Activated CD4-positive, alpha-beta T cell treated with anti-CD3 and anti-CD28 coated beads, Interleukin-2, amount 10 ng/mL, durations not matched to agents 24 days and 14 days (primary cell): ENCODE results near the gene SEC31A. TPM values are rescaled to one million over a fixed set of nuclear protein-coding genes. Genes with fewer than 3 reads are reported as not detected.

Experiments used
- DNase-seq: peaks from one replicate; pipeline ENCODE4 v3.0.0; 2022
- H3K27ac Mint-ChIP-seq: one replicate; pipeline ENCODE4 v1.8.0; 2022; ENCODE audit warnings: mild to moderate bottlenecking, mixed read lengths
- H3K27me3 Mint-ChIP-seq: one replicate; pipeline ENCODE4 v1.8.0; 2022; ENCODE audit warnings: mixed read lengths
- H3K36me3 Mint-ChIP-seq: one replicate; pipeline ENCODE4 v1.8.0; 2022; ENCODE audit warnings: low read depth, mild to moderate bottlenecking, mixed read lengths
- H3K4me1 Mint-ChIP-seq: one replicate; pipeline ENCODE4 v1.8.0; 2021; ENCODE audit warnings: mixed read lengths
- H3K4me3 Mint-ChIP-seq: one replicate; pipeline ENCODE4 v1.8.0; 2022; ENCODE audit warnings: mild to moderate bottlenecking, moderate library complexity, mixed read lengths
- H3K9me3 Mint-ChIP-seq: one replicate; pipeline ENCODE4 v1.8.0; 2021; ENCODE audit warnings: mixed read lengths
- intact Hi-C: fragments of 100-400 bp; cut with micrococcal nuclease; formaldehyde crosslinking; loops from one replicate; pipeline ENCODE4 v1.15.1; 2023
- total RNA-seq: library from RNA; stranded (reverse); gene quantifications from 2 replicates; pipeline ENCODE4 v1.2.3, GENCODE V29; 2022

Gene SEC31A
- total RNA-seq, 1 donor from 2014 or later = 125 TPM

DNA sequence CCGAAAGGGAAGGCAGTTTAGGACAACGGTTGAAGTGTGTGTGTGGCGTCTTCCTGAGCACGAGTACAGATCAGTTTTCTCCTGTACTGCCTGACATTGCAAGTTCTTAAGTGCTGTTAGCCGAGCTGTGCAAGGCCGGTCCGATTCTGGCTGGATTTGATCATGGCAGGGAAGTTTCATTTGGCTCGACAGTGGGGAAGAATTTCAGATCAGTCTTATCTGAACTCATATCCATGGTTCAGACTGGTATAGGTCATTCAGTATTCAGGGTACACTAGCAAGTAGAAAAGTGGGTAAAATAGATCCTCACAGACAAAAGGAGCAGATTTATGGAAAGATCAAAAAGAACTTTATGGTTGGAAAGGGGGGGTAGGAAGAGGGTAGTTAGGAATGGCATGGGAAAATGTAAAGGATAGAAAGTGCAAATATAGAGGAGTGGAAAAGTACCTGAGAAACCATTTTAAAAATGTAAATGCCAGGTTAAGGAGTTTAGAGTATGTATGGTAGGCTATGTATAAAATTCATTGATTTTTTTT lies 10.3 kb upstream of the SEC31A start:
- Mint-ChIP-seq H3K36me3 (peaks cover 27% of the 10 kb centered on the region), H3K4me1 (peaks cover 32% of the 10 kb centered on the region)

GRCh38 chr4:82900411-82901182 lies 9.6 kb upstream of the SEC31A start, which contains the start of gene THAP9:
TSS of gene THAP9 (plus strand) at chr4:82900735. CDS start at chr4:82900803, 68 bp downstream.
- Mint-ChIP-seq H3K36me3 (peaks cover 27% of the 10 kb centered on the region), H3K27me3 (peaks cover 2% of the 10 kb centered on the region), H3K9me3 (no peaks in the 10 kb centered on the region), H3K4me1 (peaks cover 29% of the 10 kb centered on the region), H3K4me3 (no peak within 1 kb of the TSS), H3K27ac (no peak within 1 kb of the TSS)
- intact Hi-C loops = loop anchor here (1.0 to 5.0 kb wide), 11 partner anchors 9 to 584 kb away; partner anchors contain the start of genes ABRAXAS1, COPS4, COQ2 and LIN54
- peak; percentile 99 for DNase-seq

More for the DNA sequence above, 10.3 kb upstream of the SEC31A start:
- H3K9me3 Mint-ChIP-seq = no peaks in the 10 kb centered on the region
- no peak overlapping the region for H3K4me3 Mint-ChIP-seq
- H3K27ac Mint-ChIP-seq = no peak overlapping the region
- H3K27me3 Mint-ChIP-seq = peaks cover 2% of the 10 kb centered on the region
- intact Hi-C loops = loop anchor here (2.0 to 5.0 kb wide), 6 partner anchors 210 to 584 kb away; partner anchors contain the start of genes ABRAXAS1 and COQ2
- DNase-seq = no peak

GRCh38 chr4:82900066-82900410 lies 9.1 kb upstream of the SEC31A start:
- H3K4me3 Mint-ChIP-seq = no peak overlapping the region
- DNase-seq = no peak
- H3K9me3 Mint-ChIP-seq = no peaks in the 10 kb centered on the region
- H3K27ac Mint-ChIP-seq = no peak overlapping the region
- H3K27me3 Mint-ChIP-seq = no peaks in the 10 kb centered on the region
- intact Hi-C loops = loop anchor here (1.0 to 5.0 kb wide), 11 partner anchors 9 to 585 kb away; partner anchors contain the start of genes ABRAXAS1, COPS4, COQ2 and LIN54
- peaks cover 27% of the 10 kb centered on the region for H3K4me1 Mint-ChIP-seq
- peaks cover 29% of the 10 kb centered on the region for H3K36me3 Mint-ChIP-seq

- intact Hi-C loops = loop anchor here (1.0 to 5.0 kb wide), 11 partner anchors 8 to 585 kb away; partner anchors contain the start of genes ABRAXAS1, COPS4, COQ2 and LIN54
- Mint-ChIP-seq H3K9me3 (no peaks in the 10 kb centered on the region), H3K36me3 (peaks cover 31% of the 10 kb centered on the region), H3K27me3 (no peaks in the 10 kb centered on the region), H3K4me1 (peaks cover 28% of the 10 kb centered on the region), H3K4me3 (no peak overlapping the region), H3K27ac (no peak overlapping the region)
- no peak for DNase-seq
Observed at GRCh38 chr4:82899374-82900065, 8.6 kb upstream of the SEC31A start.

DNA sequence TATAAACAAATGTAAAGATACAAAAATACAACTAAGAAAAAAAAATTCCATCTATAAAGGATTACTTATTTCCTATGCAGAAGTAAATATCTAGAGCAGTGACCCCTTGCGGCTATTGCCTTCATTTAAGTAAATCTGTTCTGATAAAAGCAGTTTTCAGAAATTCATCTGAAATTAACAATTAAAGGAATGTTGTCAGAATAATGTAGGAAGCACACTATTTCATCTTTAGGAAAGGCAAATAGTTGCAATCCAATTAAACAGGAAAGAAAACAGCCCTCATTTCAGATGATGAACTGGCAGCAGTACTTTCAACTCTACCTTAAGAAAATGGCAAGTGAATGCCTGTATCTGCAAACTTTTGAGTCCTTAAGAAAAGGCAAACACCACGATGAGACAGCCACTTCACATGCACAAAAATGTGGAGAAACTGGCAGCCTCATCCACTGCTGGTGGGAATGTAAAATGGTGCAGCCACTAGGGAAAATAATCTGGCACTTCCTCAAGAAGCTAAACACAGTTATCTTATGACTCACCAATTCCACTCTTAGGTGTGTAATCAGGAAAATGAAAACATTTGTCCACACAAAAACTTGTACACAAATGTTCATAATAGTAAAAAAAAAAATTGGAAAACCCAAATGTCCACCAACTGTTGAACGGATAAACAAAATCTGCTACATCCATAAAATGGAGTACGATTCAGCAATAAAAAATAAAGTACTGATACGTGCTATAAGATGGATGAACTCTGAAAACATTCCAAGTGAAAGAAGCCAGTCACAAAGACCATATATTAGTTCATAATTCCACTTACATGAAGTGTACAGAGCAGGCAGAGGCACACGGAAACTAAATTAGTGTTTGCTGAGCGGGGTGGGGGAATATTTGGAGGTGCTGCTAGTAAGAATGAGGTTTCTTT lies 7.6 kb upstream of the SEC31A start:
- no peak overlapping the region for H3K4me3 Mint-ChIP-seq
- H3K9me3 Mint-ChIP-seq = no peaks in the 10 kb centered on the region
- H3K36me3 Mint-ChIP-seq = peaks cover 38% of the 10 kb centered on the region
- no peak for DNase-seq
- H3K27me3 Mint-ChIP-seq = no peaks in the 10 kb centered on the region
- no peak overlapping the region for H3K27ac Mint-ChIP-seq
- intact Hi-C loops = loop anchor here (1.0 kb wide), 1 partner anchor 46 kb away; no protein-coding TSS in a partner anchor
- peaks cover 28% of the 10 kb centered on the region for H3K4me1 Mint-ChIP-seq

DNA sequence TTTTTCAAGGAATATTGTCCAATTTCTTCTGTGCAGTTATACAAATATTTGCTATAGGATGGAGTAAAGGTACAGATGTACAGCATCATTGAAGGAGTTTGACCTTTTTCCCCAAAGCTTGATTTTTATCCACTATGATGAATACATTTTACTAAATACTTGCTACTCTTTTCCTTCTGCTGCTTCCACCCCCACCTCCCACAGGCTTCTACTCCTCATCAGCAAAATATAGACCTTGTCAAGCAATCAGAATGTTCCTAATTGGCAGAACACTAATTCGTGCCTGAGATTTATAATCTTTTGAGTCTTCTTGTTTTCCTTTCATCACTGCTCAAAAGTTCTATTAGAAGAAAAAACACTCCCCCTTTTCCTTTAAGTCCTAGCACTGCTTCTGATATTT lies 5.8 kb upstream of the SEC31A start:
- no peaks in the 10 kb centered on the region for H3K27me3 Mint-ChIP-seq
- intact Hi-C loops = no loop called here
- no peak overlapping the region for H3K27ac Mint-ChIP-seq
- H3K36me3 Mint-ChIP-seq = peaks cover 45% of the 10 kb centered on the region
- peak overlapping the region; percentile 13 for H3K4me3 Mint-ChIP-seq
- no peak for DNase-seq
- H3K9me3 Mint-ChIP-seq = no peaks in the 10 kb centered on the region
- peaks cover 31% of the 10 kb centered on the region for H3K4me1 Mint-ChIP-seq

GRCh38 chr4:82893942-82894341 lies 3.0 kb upstream of the SEC31A start:
- no peak for DNase-seq
- Mint-ChIP-seq H3K27ac (no peak overlapping the region), H3K9me3 (no peaks in the 10 kb centered on the region), H3K4me1 (peaks cover 40% of the 10 kb centered on the region), H3K27me3 (no peaks in the 10 kb centered on the region), H3K36me3 (peaks cover 46% of the 10 kb centered on the region), H3K4me3 (no peak overlapping the region)
- intact Hi-C loops = no loop called here

DNA sequence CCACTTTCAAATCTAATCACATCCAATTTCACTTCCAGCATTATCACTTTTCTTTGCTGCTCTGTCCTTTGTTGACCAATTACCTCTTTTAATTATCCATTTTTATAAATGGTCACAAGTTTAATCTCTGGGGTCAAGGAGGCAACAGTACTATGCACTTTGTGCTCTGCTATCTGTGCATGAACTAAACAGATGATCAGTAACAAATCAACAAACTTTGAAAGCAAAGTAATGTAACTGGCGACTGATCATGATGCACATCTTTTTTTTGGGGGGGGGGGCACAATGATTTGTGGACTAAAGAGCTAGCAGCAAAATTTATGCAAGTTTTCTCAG lies 1.5 kb upstream of the SEC31A start:
- intact Hi-C loops = no loop called here
- H3K4me3 Mint-ChIP-seq = peak overlapping the region; percentile 88
- H3K9me3 Mint-ChIP-seq = no peaks in the 10 kb centered on the region
- H3K27me3 Mint-ChIP-seq = no peaks in the 10 kb centered on the region
- no peak for DNase-seq
- H3K36me3 Mint-ChIP-seq = peaks cover 34% of the 10 kb centered on the region
- H3K27ac Mint-ChIP-seq = peak overlapping the region; percentile 36
- H3K4me1 Mint-ChIP-seq = peaks cover 39% of the 10 kb centered on the region

DNA sequence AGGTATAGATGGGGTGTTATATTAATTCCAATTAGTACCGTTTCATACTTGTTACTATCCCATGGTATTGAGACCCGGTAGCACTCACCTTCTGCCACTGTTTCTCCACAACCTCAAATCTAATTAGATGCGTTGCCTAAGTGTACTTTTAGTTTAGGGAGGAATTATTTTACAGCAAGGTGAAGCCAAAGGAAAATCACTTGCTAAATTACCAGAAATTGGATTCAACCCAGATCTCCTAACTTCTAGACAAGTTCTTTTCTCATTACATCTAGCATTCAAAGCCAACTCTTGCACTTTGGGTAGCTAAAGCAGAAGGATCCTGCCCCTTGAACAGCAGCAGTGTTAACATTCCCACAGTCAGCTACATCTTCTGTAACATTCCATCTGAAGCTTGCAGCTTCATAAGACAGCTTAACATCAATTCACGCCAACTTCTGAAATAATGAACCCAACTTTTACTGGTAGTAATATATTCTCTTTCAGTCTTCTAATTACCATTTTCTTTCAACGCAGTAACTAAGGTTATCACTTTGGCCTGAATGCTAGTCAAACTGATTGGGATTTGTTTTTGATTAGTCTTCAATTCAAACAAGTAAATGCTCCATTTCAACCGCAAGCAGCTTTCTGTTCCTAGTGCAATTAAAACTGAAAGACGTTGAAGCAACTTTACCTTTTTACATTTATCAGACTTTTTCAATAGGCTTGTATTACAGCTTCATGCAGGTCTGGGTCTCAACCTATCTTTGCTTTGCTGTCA lies 934 bp upstream of the SEC31A start:
- Mint-ChIP-seq H3K27ac (peak overlapping the region; percentile 90), H3K9me3 (no peaks in the 10 kb centered on the region), H3K4me1 (peaks cover 39% of the 10 kb centered on the region)

GRCh38 chr4:82890528-82890900 lies 439 bp downstream of the SEC31A start:
- Mint-ChIP-seq H3K27ac (peak overlapping the region; percentile 90), H3K36me3 (peaks cover 28% of the 10 kb centered on the region), H3K9me3 (no peaks in the 10 kb centered on the region), H3K4me3 (peak overlapping the region; percentile 88), H3K4me1 (peaks cover 42% of the 10 kb centered on the region), H3K27me3 (no peaks in the 10 kb centered on the region)
- DNase-seq = no peak
- intact Hi-C loops = loop anchor here (2.0 kb wide), 1 partner anchor 14 kb away; no protein-coding TSS in a partner anchor

More for the DNA sequence above, 934 bp upstream of the SEC31A start:
- intact Hi-C loops = loop anchor here (1.0 to 2.0 kb wide), 5 partner anchors 8 to 142 kb away; partner anchors contain the start of gene THAP9
- no peak for DNase-seq
- Mint-ChIP-seq H3K36me3 (peaks cover 31% of the 10 kb centered on the region), H3K27me3 (no peaks in the 10 kb centered on the region), H3K4me3 (peak overlapping the region; percentile 88)

GRCh38 chr4:82889287-82889686 lies 1.7 kb downstream of the SEC31A start:
- Mint-ChIP-seq H3K36me3 (peaks cover 29% of the 10 kb centered on the region), H3K27ac (no peak overlapping the region), H3K27me3 (no peaks in the 10 kb centered on the region), H3K4me3 (peak overlapping the region; percentile 88), H3K4me1 (peaks cover 42% of the 10 kb centered on the region), H3K9me3 (no peaks in the 10 kb centered on the region)
- DNase-seq = no peak
- intact Hi-C loops = no loop called here

- H3K27me3 Mint-ChIP-seq = no peaks in the 10 kb centered on the region
- no peaks in the 10 kb centered on the region for H3K9me3 Mint-ChIP-seq
- intact Hi-C loops = no loop called here
- H3K4me3 Mint-ChIP-seq = no peak overlapping the region
- no peak overlapping the region for H3K27ac Mint-ChIP-seq
- peaks cover 32% of the 10 kb centered on the region for H3K4me1 Mint-ChIP-seq
- H3K36me3 Mint-ChIP-seq = peaks cover 22% of the 10 kb centered on the region
- no peak for DNase-seq
Observed at GRCh38 chr4:82886147-82886942, 4.6 kb downstream of the SEC31A start.
